ENCODE measurements around the gene OR6B3.
A peak's percentile ranks its signal among the peaks of the same experiment; 100 is the strongest.
"Not testable (repeated sequence)": the region's sequence is repeated elsewhere in the genome, so short reads cannot be mapped to it uniquely, and the experiment has no call there.

OR6B3 gene

DNA sequence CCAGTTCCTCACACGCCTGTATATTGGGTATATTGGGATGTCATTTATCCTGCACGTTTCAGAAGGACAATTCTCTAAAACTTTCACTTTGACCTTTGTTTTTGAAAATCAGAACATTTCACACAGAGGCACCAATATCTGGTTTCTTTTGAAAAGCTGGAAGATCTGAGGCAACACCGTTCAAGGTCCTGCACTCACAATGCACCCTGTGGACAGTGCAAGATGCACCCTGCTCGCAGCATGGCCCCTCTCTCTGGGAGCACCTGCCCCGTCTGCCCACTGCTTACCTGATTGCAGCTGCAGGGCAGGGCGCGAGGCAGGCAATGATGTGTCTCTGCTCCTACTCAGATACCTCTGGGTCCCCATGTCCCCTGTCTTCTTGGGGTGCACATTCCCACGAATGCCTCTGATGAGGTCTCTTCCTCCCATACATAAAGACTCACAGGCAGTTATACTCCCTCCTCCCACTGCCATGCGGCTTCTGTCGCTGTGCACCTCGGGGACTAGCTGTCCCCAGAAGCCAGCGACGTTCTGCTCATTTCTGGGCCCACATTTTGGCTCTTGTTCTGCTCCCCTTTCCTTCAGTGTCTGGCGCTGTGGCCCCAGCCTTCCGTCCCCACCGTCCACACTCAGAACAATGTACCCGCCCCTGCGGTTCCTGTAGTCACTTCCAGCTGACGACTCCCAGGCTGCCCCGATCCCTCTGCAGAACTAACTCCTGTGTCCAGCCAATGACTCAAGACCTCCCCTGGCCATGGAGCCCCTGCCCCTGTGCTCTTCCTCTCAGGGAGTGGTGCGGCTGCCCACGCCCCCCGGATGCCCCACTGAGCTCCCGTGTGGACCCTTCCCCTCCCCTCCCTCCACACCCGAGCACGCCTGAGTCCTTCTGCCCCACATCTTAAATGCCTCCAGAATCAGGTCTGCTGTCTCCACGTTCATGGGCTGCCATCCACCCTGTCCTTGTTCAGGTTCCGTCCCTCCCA lies at the start of gene OR6B3:
Gene OR6B3, minus strand, starts transcription at position 349 of the 983 bp plus-strand sequence.
- DNase-seq (ENCODE audit: low spot score) = no peak

- no peak for DNase-seq (ENCODE audit: low spot score)
Measured at GRCh38 chr2:240098349-240098748, 45.0 kb upstream of the OR6B3 start.

DNA sequence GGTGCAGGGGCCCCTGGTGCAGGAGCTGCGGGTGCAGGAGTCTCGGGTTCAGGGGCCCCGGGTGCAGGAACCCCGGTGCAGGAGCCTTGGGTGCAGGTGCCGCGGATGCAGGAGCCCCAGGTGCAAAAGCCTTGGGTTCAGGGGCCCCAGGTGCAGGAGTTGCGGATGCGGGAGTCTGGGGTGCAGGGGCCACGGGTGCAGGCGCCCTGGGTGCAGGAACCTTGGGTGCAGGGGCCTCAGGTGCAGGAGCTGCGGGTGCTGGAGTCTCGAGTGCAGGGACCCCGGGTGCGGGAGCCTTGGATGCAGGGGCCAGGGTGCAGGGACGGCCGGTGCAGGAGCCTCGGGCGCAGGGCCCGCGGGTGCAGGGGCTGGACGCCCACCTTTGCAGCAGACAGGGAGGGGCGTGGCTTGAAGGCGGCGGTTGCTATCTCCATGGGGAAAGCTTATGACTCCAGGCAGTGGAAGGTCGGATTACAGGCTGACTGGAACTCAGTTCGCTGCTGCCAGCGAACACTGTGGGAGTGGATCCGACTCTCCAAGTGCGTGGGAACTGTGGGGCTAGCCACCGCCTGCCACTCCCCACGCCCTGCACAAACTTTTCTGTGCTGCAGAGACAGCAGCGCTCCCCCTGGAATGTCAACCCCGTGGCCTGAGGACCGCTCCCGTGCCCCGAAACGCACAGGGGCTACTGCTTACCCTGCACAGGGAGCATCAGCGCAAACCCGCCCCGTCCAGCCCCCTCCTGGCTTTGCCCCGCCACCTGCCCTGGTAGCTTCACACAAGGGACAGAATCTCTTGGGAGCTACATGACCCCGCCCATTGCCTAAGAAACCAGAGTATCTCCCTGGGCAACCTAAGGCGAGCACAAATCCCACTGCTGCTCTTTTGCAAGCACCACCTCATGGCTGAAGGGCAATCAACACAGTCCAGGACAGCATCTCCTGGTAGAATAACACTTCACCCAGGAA lies 42.5 kb upstream of the OR6B3 start:
- no peak for DNase-seq (ENCODE audit: low spot score)

- DNase-seq (ENCODE audit: low spot score) = no peak
Measured at GRCh38 chr2:240089306-240089705, 36.0 kb upstream of the OR6B3 start.

DNA sequence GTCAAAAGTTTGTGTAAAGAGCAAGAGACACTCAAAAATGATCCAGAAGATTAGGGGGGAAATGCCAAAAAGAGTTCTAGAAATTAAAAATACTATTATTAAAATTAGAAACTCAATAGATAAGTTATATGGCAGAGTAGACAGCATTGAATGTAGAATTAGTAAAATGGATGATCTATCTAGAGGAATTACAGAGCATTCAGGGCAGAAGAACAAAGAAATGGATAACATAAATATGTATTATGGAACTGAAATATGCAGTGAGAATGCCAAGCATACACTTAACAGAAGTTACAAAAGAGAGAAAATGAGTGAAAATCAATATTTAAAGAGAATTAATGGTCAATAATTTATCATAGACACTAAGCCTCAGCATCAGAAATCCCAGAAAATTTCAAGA lies 33.2 kb upstream of the OR6B3 start:
- no peak for DNase-seq (ENCODE audit: low spot score)

DNA sequence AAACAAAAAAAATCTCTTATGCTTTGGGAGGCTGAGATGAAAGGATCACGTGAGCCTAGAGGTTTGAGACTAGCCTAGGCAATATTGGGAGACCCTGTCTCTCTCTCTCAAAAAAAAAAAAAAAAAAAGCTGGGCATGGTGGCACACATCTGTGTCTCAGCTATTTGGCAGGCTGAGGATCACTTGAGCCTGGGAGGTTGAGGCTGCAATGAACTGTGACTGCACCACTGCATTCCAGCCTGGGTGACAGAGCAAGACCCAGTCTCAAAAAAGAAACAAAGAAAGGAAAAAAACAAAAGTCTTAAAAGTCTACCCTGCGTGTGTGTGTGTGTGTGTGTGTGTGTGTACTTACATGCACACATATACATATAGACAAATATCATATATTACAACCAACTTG lies 25.3 kb upstream of the OR6B3 start:
- no peak for DNase-seq (ENCODE audit: low spot score)

DNA sequence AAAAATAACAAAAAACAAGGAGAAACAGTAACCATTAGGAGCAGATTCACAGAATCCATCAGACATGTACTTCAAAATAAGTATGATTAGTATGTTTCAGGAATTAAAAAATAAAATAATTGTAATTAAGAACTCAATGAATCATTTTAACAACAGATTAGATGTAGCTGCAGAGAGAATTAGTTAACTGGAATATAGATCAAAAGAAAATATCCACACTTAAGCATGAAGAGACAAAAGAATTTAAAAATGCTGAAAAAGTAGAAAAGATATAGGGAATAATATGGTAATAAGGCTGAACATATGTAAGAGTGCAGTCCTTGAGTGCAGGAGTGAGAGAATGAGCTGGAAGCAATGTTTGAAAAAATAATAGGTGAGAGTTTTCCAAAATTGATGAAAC lies 24.1 kb upstream of the OR6B3 start:
- no peak for DNase-seq (ENCODE audit: low spot score)

DNA sequence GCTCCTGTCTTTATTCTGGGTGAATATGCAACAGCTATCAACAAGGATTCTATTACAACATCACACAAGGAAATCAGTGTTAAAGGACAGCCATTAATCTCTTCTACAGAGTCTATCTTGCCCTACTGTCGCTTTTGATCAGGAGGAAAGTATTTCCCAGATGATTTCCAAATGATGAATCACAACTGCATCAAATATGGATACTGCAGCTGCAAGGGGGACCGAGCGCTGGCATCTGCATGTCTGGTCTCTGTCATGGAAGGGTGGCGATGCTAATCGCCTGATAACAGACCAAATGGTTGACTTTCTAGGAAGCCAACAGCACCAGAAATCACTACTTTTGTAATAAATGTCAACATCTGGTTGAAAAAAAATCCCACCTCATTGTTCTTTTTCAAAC lies 21.2 kb upstream of the OR6B3 start:
- no peak for DNase-seq (ENCODE audit: low spot score)

DNA sequence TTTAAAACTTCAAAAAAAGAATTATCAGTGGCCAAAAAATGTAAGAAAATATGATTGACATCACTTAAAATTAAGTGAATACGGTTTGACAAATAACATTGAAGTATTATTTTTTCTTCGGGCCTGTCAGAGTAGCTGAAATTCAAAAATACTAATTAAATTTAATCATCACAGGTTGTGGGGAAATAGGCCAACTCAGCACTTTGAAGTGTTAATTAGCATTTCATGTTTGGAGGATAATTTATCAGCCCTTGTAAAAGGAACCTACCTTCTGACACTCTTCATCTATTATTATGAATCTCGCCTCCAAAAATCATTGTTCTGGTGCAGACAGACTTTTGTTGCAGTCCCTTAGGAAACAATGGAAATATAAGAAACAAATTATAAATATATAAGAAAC lies 17.6 kb upstream of the OR6B3 start:
- no peak for DNase-seq (ENCODE audit: low spot score)

GRCh38 chr2:240069829-240070228 lies 16.5 kb upstream of the OR6B3 start:
- DNase-seq (ENCODE audit: low spot score) = no peak

GRCh38 chr2:240068193-240068592 lies 14.9 kb upstream of the OR6B3 start:
- DNase-seq (ENCODE audit: low spot score) = no peak

DNA sequence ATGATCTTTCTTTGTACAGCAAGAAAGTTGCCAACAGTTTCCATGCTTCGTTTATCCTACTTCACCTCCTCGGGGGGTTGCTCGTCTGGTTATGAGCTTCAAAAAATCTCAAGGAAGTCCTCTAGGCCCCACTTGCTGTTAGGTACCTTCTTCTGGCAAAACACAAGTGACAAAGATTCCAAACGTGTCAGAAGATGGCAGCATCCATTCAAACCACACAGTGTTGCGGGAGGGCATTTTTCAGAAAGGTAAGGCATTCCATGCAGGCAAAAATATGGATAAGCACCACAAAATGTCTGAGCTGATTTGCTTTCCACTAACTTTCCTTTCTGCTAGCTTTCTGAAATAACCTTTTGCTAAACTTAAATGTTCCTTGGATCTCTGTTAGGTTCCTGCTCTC lies 13.2 kb upstream of the OR6B3 start:
- no peak for DNase-seq (ENCODE audit: low spot score)

DNA sequence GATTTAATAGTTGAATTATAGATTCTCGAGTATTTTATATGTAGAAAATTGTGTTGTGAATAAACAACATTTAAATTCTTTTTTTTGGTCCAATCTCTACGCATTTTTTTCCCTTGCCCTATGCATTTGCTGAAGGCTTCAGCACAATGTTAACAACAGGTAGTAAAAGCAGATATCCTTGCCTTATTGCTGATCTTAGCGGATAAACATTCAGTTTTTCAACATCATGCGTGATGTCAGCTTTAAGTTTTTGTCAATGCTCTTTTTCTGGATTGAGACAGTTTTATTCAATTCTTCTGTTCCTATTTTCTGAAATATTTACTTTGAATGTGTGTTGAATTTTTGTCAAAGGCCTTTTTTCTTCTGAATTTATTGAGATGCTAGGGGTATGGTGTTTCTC lies 11.6 kb upstream of the OR6B3 start:
- no peak for DNase-seq (ENCODE audit: low spot score)

DNA sequence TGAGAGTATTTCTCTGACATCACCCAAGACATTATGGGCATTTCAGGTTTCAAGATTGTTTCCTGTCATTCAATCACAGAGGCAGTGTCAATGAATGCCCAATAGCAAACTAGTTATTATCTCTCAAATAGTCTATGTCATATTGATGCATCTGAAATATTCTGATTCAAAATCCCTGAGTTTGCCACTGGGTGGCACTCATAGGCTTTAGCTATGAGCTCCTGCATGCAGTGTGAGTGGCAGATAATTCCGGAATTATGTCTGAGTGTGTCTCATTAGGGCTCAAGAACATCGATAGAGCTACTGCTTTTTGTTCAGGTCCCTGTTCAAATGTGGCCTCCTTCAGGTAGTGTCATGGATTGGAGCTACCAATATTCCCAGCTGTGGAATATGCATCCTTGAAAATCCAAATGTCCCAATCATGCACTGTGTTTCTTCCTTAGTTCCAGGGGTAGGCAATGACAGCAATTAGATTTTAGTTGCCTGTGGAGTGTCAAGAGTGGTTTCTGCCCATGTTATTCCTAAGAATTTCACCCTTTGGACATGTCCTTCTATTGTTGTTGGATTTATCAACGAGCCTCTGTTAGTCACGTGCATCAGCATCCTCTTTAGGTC lies 7.8 kb upstream of the OR6B3 start:
- DNase-seq (ENCODE audit: low spot score) = peak; percentile 11

DNA sequence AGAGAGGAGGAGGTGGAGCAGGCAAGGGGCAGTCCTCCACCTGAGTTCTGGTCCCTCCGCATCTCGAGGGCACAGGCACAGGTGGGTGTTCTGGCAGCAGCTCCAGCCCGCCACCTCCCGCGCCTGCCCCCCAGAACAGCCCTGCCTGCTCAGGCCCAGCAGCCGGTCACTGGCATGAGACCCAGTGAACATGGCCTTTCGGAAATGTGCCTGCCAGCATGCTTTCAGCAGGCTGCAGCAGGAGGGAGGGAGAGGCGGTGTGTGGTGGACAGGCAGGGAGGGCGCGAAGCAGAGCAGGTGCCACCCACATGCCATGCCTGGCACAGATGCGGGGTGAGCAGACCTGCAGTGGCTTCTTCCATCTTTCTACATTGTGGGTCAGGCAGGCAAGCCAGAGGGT lies 3.4 kb upstream of the OR6B3 start:
- no peak for DNase-seq (ENCODE audit: low spot score)

GRCh38 chr2:240055177-240055917 lies 2.0 kb upstream of the OR6B3 start:
- DNase-seq (ENCODE audit: low spot score) = no peak

DNA sequence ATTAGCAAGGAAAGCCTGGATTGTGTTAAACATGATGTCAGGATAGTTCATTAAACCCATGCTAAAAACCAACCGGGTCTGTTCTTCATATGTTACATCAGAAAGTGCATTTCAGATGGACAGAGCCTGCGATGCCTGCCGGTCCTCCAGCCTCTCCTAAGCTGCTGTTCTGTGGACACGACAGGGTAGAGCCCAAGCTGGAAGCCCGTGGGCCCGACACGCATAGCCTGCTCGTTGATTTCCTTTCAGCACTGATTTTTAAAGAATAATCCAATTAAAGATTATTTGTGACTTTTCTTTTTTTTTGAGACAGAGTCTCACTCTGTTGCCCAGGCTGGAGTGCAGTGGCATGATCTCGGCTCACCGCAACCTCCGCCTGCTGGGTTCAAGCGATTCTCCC lies 797 bp downstream of the OR6B3 start:
- no peak for DNase-seq (ENCODE audit: low spot score)

DNA sequence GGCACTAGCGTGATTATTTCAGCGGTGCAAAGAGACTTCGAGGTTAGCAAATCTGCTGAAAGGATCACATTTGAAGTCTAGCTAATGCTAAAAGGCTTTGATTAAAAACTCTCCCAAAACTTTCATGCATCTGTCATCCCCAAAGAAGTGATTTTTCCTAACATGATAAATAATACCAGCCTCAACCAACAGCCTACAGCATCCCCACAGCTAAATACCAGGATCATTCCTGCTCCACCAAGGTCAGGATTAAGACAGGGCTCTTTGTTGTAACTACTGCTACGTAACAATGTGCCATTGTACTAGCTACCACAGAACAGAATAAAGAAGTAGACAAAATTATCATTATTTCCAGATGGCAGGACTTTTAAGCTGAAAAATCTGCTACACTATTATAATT lies 1.6 kb downstream of the OR6B3 start:
- no peak for DNase-seq (ENCODE audit: low spot score)

GRCh38 chr2:240050278-240050677 lies 3.0 kb downstream of the OR6B3 start:
- DNase-seq (ENCODE audit: low spot score) = no peak

DNA sequence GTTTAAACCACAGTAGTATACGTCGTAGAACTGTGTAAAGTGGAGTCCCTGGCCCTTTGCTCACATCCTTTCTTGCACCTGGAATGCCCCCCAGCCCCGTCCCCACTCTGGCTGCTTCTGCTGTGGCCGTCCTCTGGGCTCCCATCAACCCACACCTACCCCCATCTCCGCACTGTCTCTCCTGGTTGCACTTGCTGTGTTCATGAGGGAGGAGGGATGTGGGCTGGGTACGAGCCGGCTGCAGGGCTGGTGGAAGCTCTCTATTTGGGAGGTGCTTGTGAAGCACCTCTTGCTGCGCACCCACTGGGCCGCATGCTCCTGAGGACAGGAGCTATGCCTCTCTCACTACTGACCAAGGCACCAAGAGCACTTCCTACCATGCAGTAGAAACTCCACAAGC lies 5.1 kb downstream of the OR6B3 start:
- no peak for DNase-seq (ENCODE audit: low spot score)

DNA sequence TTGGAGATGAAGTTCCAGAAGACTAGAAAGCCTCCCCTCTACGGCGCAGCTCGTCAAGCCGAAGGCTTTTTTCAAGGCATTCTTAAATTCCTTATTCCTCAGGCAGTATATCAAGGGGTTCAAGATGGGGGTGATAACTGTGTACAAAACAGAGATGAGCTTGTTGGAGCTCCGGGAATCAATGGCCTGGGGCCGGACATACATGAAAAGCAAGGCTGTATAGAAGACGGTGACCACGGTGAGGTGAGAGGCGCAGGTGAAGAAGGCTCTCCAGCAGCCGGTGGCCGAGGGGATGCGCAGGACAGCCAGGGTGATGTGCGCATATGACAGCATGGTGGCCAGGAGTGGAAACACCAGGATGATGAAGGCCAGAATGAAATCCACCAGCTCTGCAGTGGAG lies 8.2 kb downstream of the OR6B3 start:
- DNase-seq (ENCODE audit: low spot score) = no peak

GRCh38 chr2:240044096-240044495 lies 9.2 kb downstream of the OR6B3 start:
- not testable (repeated sequence) for DNase-seq (ENCODE audit: low spot score)

Data from germinal center (tissue), 1 donor.